Hepatocyte (in vitro differentiated cells): ENCODE measurements around the gene INPP4B.

ENCODE experiments used
- EZH2 ChIP-seq: fragments of 200-600 bp; sonication (generic); IDR thresholded peaks from 2 replicates; pipeline ENCODE4 v1.6.1; 2016; ENCODE audit warnings: antibody characterized with exemption, mild to moderate bottlenecking, borderline replicate concordance
- EZH2phosphoT487 ChIP-seq: fragments of 200-600 bp; sonication (generic); IDR thresholded peaks from one replicate; pipeline ENCODE4 v1.6.1; 2018; ENCODE audit warnings: antibody characterized with exemption, mild to moderate bottlenecking, low read depth, moderate library complexity; ENCODE audit not compliant: unreplicated experiment, severe bottlenecking
- TF ChIP-seq, protein P1 (sequence below): fragments of 200-600 bp; sonication (generic); IDR thresholded peaks from 2 replicates; pipeline ENCODE4 v1.5.1; 2016; ENCODE audit warnings: antibody characterized with exemption, mild to moderate bottlenecking; ENCODE audit not compliant: poor library complexity

DNA sequence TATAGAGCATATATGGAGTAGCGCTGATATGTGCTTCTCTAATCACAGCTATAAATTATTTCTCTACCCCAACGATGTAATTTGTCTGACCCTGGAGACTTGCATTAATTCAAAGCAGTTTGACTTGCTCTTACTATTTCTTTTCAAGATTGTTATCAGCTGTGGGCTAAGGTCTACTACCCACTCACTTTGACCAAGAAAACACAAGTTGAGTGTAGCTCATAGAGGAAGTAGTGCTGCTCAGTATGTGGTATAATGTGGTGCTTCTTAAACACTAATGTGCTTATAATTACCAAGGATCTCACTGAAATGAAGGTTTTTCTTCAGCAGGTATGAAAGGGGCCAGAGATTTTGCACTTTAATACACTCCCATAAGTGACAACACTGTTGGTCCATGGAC lies 70.1 kb downstream of the INPP4B start:
- TF ChIP-seq EZH2phosphoT487 (no peak), EZH2 (no peak)
- TF ChIP-seq, protein P1, sequence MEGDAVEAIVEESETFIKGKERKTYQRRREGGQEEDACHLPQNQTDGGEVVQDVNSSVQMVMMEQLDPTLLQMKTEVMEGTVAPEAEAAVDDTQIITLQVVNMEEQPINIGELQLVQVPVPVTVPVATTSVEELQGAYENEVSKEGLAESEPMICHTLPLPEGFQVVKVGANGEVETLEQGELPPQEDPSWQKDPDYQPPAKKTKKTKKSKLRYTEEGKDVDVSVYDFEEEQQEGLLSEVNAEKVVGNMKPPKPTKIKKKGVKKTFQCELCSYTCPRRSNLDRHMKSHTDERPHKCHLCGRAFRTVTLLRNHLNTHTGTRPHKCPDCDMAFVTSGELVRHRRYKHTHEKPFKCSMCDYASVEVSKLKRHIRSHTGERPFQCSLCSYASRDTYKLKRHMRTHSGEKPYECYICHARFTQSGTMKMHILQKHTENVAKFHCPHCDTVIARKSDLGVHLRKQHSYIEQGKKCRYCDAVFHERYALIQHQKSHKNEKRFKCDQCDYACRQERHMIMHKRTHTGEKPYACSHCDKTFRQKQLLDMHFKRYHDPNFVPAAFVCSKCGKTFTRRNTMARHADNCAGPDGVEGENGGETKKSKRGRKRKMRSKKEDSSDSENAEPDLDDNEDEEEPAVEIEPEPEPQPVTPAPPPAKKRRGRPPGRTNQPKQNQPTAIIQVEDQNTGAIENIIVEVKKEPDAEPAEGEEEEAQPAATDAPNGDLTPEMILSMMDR, result no peak
